GM12864 (cell line): ENCODE measurements around the gene SLC25A53.
A peak's percentile ranks its signal among the peaks of the same experiment; 100 is the strongest.

Experiments
- DNase-seq: peaks from one replicate; pipeline ENCODE4 v3.0.0-alpha.2; 2011; ENCODE audit warnings: low read depth
- H3K4me3 ChIP-seq: 2 replicates; pipeline ENCODE4 v1.5.1; 2011; ENCODE audit warnings: mild to moderate bottlenecking, low read depth, low read length, control low read depth
- TF ChIP-seq, protein P1 (sequence below): IDR thresholded peaks from 2 replicates; pipeline ENCODE4 v1.5.1; 2011; ENCODE audit warnings: low read depth, mild to moderate bottlenecking, moderate library complexity, low read length, control low read depth, inconsistent platforms; ENCODE audit errors: missing control alignments

Gene SLC25A53

DNA sequence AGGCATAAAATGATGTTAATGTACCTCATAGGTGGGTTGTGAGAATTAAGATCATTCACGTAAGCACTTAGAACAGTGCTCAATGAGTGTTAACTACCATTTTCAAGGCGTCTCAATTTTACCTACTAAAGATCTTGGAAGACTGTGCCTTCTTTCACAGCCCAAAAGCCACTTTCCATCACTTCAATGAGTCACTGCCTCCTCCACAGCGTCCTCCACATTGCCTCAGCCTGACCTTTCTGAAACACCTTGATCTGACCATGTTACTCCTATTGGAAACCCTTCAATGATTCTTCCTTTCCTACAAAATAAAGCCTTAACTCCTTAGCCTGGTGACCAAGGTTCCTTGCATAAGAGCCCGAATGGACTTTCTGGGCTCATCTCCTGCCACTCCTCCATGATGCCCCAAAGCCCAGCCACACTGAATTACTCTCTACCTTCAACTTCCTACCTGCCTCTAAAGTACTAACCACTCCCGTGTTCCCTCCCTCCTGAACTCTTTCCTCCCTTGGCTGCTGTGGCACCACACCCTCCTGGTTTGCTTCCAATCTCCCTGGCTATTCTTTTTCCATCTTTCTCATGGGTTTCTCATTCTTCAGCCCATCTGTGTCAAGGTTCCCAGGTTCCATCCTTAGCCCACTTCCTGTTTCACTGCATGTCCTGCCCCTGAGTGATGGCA, 22.1 kb downstream of the SLC25A53 start:
- TF ChIP-seq, protein P1, sequence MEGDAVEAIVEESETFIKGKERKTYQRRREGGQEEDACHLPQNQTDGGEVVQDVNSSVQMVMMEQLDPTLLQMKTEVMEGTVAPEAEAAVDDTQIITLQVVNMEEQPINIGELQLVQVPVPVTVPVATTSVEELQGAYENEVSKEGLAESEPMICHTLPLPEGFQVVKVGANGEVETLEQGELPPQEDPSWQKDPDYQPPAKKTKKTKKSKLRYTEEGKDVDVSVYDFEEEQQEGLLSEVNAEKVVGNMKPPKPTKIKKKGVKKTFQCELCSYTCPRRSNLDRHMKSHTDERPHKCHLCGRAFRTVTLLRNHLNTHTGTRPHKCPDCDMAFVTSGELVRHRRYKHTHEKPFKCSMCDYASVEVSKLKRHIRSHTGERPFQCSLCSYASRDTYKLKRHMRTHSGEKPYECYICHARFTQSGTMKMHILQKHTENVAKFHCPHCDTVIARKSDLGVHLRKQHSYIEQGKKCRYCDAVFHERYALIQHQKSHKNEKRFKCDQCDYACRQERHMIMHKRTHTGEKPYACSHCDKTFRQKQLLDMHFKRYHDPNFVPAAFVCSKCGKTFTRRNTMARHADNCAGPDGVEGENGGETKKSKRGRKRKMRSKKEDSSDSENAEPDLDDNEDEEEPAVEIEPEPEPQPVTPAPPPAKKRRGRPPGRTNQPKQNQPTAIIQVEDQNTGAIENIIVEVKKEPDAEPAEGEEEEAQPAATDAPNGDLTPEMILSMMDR: no peak
- no peak for DNase-seq
- H3K4me3 ChIP-seq: no peak overlapping the region

DNA sequence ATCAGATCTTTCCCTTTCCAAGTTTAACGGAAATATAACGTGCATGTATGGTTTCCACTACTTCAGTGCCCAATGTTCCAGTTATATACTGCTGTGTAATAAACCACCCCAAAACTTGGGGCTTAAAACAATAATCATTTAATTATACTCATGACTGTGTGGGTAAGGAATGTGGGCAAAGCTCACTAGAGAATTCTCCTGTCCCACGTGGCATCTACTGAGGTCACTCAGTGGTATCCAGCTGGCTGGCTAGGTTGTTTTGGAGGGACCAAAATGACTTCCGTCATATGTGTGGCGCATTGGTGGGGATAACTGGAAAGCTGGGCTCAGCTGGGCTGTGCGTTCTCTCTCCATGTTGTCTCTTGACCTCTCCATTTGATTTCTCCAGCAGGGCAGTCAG, 26.0 kb downstream of the SLC25A53 start:
- TF ChIP-seq, protein P1: no peak
- DNase-seq: no peak
- no peak overlapping the region for H3K4me3 ChIP-seq

DNA sequence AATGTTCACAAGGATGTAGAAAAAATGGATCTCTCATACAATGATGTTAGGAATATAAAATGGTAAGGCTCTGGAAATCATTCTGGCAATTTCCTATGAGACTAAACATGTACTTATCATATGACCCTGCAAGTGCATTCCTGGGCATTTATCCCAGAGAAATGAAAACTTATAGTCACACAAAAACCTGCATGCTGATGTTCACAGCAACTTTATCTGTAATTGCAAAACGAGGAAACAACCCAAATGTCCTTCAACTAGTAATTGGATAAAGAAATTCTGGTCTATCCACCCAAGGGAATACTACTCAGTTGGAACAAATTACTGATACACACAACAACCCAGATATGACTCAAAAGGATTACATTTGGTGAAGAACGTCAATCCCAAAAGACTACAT, 30.0 kb downstream of the SLC25A53 start:
- TF ChIP-seq, protein P1: no peak
- DNase-seq: no peak
- no peak overlapping the region for H3K4me3 ChIP-seq

DNA sequence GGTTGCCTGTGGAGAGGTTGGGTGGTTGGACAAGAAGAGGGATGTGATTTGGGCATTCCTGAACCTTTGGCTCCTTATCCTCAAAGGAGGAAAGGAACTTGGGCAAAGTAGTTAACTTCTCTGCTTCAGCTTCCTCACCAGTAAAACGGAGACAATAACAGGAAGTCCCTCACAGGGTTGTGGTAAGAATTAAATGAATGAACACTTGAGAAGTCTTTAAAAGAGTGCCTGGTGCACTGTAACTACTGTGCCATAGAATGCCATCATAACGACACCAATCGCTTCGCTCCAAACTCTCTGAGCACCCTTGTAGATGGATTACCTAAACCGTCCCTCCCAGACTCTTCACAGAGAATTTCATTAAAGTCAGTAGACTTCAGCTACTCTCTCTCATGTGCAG, 34.0 kb downstream of the SLC25A53 start:
- TF ChIP-seq, protein P1: no peak
- no peak overlapping the region for H3K4me3 ChIP-seq
- DNase-seq: no peak

DNA sequence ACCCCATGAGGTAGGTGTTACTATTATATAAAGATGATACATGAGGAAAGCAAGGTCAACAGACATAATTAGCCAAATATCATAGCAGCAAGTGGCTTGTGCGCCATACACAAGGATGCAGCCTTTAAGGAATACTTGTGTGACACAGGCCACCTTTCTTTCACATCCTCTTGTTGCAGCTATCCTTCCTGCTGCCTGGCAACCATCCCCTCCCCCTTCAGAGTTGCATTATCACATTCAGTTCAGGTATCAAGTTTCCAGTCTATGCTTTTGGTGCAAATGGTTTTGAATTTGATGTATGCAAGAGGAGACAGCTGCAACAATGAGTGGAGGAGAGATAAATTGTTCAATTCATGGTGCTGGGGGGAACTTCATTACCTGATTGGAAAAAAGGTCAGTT, 38.0 kb downstream of the SLC25A53 start:
- TF ChIP-seq, protein P1: no peak
- no peak for DNase-seq
- no peak overlapping the region for H3K4me3 ChIP-seq

DNA sequence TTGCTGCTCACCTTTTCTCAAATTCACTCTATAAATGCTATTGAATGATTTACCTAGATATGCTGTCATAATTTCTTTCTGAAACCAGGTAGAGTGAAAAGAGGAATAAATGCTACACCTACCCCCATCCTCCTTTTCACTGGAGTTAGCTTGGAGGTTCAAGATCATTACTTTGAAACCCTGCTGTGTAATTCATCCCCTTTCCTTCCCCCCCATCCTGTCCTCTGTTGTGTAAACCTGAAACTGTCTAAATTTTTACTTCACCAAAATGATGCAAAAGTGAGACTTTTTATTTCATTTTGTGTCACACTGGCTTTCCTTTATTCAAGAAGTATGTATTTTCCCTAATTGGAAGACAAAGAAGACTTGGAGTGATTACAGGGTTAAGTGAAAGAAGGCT, 39.0 kb downstream of the SLC25A53 start:
- TF ChIP-seq, protein P1: no peak
- no peak overlapping the region for H3K4me3 ChIP-seq
- DNase-seq: no peak

DNA sequence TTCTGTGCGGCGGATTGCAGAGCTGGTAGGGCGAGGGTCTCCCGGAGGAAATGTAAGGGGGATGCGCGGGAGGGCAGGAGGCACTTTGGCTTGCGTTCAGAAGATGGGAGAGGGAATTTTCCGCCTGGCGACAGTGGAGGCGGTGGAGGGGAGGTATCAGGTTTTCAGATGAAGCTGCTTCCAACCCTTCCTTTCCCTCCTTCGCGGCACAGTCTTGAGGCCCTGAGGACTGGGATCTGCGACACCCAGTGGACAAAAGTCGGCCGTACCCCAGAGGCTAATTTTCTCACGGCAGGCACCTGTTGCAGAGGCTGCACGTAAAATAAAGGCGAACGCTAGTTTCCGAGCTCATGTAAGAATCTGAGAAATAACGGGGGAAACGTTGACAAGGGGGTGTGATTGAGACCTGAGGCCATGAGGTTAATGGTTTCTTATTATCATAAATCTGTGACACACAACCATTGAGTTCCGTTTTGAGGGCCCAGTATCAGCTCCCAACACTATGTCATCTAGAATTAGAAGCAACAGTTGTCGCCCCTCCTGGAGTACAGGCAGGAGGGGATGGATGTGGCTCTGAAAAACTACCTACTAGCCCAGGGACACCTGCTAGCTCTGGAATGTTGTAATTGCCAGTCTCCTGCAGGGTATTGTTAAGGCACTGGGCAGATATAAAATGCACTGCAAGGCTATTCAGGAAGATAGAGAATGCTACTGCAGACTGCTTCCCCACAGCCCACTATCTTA, 43.4 kb downstream of the SLC25A53 start:
- peak overlapping the region; percentile 66 for H3K4me3 ChIP-seq
- TF ChIP-seq, protein P1: peak; percentile 54
- no peak for DNase-seq
